T-helper 2 cell treated with Interferon-gamma antibody and Interleukin-4, amounts not matched to agents 5 μg/mL and 100 μg/mL, for 36 hours (primary cell): ENCODE results near the gene CTBP2.

ENCODE experiments used
- DNase-seq: peaks from one replicate; pipeline ENCODE4 v3.0.0; 2021; ENCODE audit warnings: low spot score
- H3K27ac Mint-ChIP-seq: one replicate; pipeline ENCODE4 v1.8.0; 2021; ENCODE audit warnings: mild to moderate bottlenecking, mixed read lengths
- H3K27me3 Mint-ChIP-seq: one replicate; pipeline ENCODE4 v1.8.0; 2021; ENCODE audit warnings: low read depth, mixed read lengths
- H3K36me3 Mint-ChIP-seq: one replicate; pipeline ENCODE4 v1.8.0; 2021; ENCODE audit warnings: low read depth, mixed read lengths
- H3K4me1 Mint-ChIP-seq: one replicate; pipeline ENCODE4 v1.8.0; 2021; ENCODE audit warnings: low read depth, mixed read lengths
- H3K4me3 Mint-ChIP-seq: one replicate; pipeline ENCODE4 v1.8.0; 2022; ENCODE audit warnings: mild to moderate bottlenecking, moderate library complexity, mixed read lengths
- H3K9me3 Mint-ChIP-seq: one replicate; pipeline ENCODE4 v1.8.0; 2021; ENCODE audit warnings: mixed read lengths

The CTBP2 gene

DNA sequence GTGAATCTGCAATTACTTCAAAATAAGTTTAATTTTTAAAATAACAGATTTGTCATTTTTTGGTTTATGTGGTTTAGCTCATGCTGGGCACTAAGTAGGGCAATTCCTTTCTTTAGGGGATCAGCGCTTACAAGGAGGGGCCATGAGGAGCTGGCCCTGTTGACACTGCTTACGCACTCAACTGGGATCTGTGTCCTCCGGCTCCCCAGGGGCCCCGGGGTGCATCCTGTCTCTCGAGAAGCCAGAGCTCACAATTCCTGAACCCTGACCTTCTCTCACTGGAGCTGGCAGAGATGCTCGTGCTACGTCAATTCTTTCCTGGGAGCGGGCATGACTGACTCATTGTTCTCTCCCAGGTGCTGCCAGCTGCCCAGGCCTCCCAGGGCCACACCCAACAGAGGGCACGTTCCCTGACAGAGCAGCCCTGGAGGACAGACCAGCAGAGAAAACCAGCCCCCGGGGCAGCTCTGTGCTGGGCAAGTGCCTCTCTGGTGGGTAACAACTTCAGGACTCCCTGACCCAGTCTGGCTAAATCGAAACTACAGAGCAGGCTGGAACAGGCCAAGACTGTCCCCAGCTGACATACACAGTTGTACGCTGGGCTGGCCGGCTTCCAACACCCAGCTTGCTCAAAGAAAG, 36.8 kb downstream of the CTBP2 start:
- no peak for DNase-seq
- no peaks in the 10 kb centered on the region for H3K27me3 Mint-ChIP-seq

DNA sequence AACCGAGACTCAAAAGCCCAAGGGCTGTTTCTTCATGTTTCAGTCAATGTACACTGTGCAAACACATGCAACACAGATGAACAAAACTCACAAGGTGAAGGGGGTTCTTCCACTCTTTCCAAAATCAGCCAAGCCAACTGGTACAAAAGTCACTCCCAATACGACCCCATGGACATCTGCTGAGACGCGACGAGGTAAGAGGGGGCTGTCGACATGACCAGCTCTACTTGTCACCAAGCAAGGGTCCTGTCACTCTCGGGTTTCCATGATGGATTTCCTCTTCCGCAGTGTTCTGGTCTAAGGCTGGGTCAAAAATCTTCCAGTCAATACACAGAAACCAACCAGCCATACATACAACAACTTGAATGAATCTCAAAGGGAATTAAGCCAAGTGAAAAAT, 37.8 kb downstream of the CTBP2 start:
- H3K27ac Mint-ChIP-seq = no peak overlapping the region
- H3K4me3 Mint-ChIP-seq = no peak overlapping the region
- H3K9me3 Mint-ChIP-seq = no peaks in the 10 kb centered on the region
- no peaks in the 10 kb centered on the region for H3K36me3 Mint-ChIP-seq
- no peaks in the 10 kb centered on the region for H3K4me1 Mint-ChIP-seq
- H3K27me3 Mint-ChIP-seq = no peaks in the 10 kb centered on the region
- no peak for DNase-seq

More for the DNA sequence above, 36.8 kb downstream of the CTBP2 start:
- Mint-ChIP-seq H3K27ac (no peak overlapping the region), H3K36me3 (no peaks in the 10 kb centered on the region), H3K9me3 (no peaks in the 10 kb centered on the region), H3K4me1 (no peaks in the 10 kb centered on the region), H3K4me3 (no peak overlapping the region)

DNA sequence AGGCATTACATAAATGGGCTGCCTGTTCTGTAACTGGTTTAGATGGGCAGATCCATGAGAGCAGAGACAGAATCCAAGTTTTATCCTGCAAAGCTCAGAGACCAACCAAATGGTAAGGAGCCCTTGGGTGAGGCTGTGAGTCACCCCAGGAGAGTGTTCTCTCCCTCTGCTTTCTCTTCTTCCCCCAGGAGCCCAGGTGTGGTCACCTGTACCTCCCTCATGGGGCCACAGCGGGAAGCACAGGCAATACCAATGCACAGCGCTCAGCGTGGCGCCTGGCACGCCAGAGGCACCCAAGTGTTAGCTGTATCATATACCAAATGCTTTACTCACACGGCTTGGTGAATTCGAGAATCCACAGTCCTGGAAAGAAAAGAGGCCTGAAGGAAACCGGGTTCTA, 39.4 kb downstream of the CTBP2 start:
- Mint-ChIP-seq H3K4me3 (no peak overlapping the region), H3K9me3 (no peaks in the 10 kb centered on the region), H3K27ac (no peak overlapping the region), H3K27me3 (no peaks in the 10 kb centered on the region), H3K36me3 (no peaks in the 10 kb centered on the region), H3K4me1 (no peaks in the 10 kb centered on the region)
- DNase-seq = no peak

DNA sequence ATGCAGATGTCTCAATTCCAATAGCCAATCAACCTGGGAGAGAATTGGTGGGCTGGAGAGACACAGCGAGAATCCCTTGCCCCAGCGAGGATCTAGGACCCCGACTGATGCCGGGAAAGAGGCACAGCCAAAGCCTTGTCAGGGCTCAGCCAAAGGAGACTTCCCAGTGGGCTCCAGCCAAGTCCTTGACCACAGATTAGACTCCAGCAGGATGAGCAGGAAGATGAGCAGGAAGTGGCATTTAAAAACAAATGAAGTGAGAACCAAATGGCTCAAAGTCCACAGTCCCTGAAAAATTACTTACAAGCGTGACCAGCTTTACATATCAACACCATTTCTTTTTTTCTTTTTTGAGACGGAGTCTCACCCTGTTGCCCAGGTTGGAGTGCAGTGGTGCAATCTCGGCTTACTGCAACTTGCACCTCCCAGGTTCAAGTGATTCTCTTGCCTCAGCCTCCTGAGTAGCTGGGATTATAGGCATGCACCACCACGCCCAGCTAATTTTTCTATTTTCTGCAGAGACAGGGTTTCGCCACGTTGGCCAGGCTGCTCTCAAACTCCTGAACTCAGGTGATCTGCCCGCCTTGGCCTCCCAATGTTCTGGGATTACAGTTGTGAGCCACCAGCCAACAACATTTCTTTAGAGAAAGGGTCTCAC, 40.2 kb downstream of the CTBP2 start:
- no peak for DNase-seq
- H3K27me3 Mint-ChIP-seq = no peaks in the 10 kb centered on the region
- no peaks in the 10 kb centered on the region for H3K4me1 Mint-ChIP-seq
- H3K36me3 Mint-ChIP-seq = no peaks in the 10 kb centered on the region
- no peak overlapping the region for H3K4me3 Mint-ChIP-seq
- H3K27ac Mint-ChIP-seq = no peak overlapping the region
- no peaks in the 10 kb centered on the region for H3K9me3 Mint-ChIP-seq

DNA sequence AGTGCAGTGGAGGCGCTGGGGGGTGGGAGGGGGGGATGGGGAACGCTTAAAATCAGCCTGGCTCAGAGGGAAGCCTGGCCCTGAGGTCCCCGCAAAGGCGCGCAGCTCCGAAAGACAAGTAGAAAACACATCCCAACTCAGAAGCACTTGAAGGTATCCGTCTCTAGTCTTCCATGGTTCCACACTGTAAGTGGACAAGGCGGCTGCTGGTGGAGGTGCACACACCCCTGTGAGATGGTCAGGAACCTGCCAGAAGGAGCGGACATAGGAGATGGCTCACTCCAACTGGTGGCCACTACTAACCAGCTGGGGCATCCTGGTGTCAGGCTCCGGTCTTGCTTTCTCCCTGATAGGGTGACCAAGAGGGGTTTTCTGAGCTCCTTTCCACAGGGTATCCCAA, 41.7 kb downstream of the CTBP2 start:
- H3K4me3 Mint-ChIP-seq = no peak overlapping the region
- H3K27ac Mint-ChIP-seq = no peak overlapping the region
- no peaks in the 10 kb centered on the region for H3K27me3 Mint-ChIP-seq
- H3K4me1 Mint-ChIP-seq = no peaks in the 10 kb centered on the region
- no peak for DNase-seq
- H3K36me3 Mint-ChIP-seq = no peaks in the 10 kb centered on the region
- H3K9me3 Mint-ChIP-seq = no peaks in the 10 kb centered on the region

DNA sequence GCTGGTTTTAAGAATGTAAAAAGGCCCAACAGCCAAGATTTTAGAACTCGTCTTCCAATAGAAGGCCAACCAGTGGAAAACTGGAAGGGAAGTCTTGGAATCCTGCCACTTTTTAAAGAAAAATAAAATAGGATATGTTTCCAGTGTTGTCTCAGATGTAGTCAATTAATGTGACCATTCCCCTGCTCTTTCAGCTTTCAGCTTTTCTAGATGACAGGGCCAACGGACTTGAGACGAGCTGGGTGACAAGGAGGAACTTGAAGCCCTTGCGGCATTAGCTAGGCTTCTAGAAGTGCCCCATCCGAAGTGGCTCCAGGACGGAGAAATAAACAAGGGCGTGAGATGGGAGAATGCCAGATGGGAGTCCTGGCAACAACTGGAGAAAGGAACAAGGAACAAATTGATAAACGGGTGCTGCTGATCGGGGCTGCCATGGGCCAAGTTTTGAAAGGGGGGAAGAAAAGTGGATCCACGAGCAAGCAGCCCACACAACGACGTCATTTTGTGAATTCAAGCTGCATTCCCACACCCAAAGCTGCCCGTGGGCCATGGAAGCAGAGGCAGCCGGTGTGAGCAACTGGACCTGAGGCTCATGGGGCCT, 42.3 kb downstream of the CTBP2 start:
- no peak overlapping the region for H3K4me3 Mint-ChIP-seq
- H3K4me1 Mint-ChIP-seq = no peaks in the 10 kb centered on the region
- H3K36me3 Mint-ChIP-seq = no peaks in the 10 kb centered on the region
- no peaks in the 10 kb centered on the region for H3K27me3 Mint-ChIP-seq
- no peak for DNase-seq
- H3K9me3 Mint-ChIP-seq = no peaks in the 10 kb centered on the region
- H3K27ac Mint-ChIP-seq = no peak overlapping the region

DNA sequence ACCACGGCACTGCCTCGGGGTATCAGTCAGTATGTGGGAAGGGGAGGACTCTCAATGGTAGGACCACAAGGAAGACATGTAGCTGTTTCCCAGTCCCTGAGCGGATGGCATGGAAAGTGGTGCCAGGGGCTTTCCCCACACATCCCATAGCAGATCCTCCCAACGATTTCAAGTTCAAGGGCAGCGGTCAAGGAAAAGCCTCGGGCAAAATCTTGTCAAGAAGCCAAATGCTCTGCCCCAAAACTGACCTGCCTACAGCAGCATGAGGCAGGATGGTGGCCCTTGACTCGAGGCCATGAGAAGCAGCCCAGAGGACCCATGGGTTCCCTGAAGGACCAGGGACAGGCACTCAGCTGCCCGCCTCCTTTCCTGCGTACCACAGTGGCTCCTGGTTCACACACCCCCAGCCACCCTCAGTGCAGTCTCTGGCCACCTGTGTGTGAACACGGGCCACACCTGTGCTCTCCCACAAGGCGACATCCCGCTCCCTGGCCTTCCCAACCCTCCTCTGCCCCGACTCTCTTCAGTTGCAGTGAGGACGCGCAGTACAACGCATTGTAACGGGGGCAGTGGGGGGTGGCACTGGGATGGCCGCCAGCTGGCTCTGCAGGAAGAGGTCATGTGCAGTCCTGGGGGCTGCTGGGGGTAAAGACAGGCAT, 43.6 kb downstream of the CTBP2 start:
- DNase-seq = no peak
- Mint-ChIP-seq H3K4me1 (no peaks in the 10 kb centered on the region), H3K36me3 (no peaks in the 10 kb centered on the region), H3K27me3 (no peaks in the 10 kb centered on the region), H3K9me3 (no peaks in the 10 kb centered on the region), H3K4me3 (no peak overlapping the region), H3K27ac (no peak overlapping the region)

DNA sequence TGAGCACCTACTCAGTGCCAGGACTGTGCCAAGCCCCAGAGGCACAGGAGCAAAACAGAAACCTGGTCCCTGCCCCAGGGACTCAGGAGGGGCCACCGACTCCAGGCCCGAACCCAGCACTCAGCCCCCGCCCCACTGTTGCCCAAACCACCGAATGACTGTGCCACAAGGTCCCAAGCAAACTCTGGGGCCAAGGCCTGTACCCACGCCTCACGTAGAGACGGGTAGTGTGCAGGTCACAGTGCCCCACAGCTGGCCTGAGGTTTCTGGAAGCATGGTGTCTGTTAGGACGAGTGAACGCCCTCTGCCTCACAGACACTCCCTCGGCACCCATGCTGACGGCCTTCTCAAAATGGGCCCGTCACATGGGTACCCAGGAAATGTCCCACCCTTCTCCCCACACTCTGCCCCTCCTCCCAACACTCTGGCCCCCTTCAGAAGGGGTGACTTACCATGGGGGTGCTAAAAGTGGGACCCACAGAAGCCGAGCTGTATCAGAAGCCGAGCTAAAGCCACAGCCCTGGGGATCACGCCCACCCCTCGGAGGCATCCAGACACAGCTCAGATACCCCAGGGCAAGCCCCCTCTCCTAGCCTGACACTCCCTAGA, 44.2 kb downstream of the CTBP2 start:
- Mint-ChIP-seq H3K36me3 (no peaks in the 10 kb centered on the region), H3K4me1 (no peaks in the 10 kb centered on the region), H3K9me3 (no peaks in the 10 kb centered on the region)

DNA sequence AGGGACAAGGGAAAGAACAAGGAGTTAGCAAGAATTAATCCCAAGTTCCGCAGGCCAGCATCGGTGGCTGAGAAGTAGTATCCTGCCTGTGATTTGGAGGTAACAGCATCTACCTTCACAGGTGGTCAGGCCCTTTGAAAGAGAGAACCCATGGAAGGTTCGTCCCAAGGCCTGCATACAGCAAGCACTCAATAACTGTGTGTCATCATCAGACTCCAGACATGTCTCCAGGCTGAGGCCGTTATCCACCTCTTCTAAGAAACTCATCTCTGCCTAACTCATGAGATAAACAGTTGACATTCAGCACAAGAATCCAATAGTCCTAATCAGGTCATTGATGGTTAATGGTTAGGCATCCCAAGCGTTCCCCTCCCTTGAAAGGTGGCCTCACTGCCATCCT, 45.0 kb downstream of the CTBP2 start:
- no peaks in the 10 kb centered on the region for H3K27me3 Mint-ChIP-seq

More for the DNA sequence above, 44.2 kb downstream of the CTBP2 start:
- no peak for DNase-seq
- H3K27me3 Mint-ChIP-seq = no peaks in the 10 kb centered on the region
- no peak overlapping the region for H3K27ac Mint-ChIP-seq
- H3K4me3 Mint-ChIP-seq = no peak overlapping the region

DNA sequence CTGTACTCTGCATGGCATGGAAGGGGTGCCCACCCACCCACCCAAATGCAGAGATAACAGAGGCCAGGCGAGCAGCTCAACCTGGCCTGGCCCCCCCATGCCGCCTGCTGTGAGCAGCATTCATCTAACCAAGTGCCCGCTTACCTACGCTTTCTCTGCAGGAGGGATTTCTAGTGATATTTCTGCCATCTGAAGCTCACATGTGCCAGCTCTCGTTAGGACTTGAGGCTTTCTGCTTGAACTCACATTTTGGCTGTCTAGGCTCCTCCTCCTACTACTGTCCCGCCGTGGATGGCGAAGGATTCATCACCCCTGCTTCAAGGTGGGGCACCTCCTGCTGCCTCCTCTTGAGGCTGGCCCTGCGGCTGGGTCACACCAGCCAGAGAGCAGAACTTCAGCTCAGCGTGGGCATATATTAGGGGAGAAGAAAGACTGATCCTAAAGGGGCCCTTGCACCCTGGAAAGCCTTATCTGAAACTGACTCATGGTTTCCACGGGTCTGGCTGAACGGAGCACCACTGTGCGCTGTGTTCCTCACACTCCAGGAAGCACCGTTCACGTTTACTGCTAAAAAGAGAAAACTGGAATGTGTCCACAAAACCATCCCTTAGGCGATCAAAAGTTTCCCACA, 45.5 kb downstream of the CTBP2 start:
- Mint-ChIP-seq H3K4me1 (no peaks in the 10 kb centered on the region), H3K27me3 (no peaks in the 10 kb centered on the region), H3K4me3 (no peak overlapping the region), H3K36me3 (no peaks in the 10 kb centered on the region), H3K9me3 (no peaks in the 10 kb centered on the region), H3K27ac (no peak overlapping the region)
- DNase-seq = no peak

More for the DNA sequence above, 45.0 kb downstream of the CTBP2 start:
- H3K36me3 Mint-ChIP-seq = no peaks in the 10 kb centered on the region
- no peaks in the 10 kb centered on the region for H3K4me1 Mint-ChIP-seq
- no peak for DNase-seq
- no peaks in the 10 kb centered on the region for H3K9me3 Mint-ChIP-seq
- H3K27ac Mint-ChIP-seq = no peak overlapping the region
- no peak overlapping the region for H3K4me3 Mint-ChIP-seq

DNA sequence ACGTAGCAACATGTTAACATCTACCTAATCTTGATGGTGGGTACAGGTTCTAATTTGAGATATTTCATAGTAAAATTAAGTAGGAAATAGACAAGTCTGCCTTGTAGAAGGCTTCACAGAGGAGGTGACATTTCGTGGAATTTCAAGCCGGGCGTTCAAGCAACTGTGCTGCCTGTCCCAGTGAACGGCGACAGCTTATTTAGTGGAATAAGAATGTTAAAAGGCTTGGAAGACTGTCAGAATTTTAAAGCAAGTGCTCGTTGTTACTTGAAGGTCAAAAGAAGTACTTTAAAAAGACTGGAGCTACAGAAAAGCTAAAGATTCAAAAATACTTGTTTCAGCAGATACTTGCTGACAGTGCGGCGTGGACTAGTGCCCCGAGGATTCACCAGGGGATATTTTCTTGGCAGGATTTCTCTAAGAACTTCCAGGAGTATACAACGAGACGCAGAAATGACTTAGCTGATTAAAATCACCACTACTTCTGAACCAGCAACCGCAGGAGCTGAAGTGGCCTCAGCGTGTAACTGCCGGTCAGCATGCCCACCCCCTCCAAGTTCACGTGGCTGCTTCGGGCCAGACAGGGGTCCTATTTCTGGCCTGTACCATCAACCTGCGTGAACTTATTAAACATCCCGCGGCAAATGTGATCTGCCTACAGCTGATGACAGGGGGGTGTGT, 46.5 kb downstream of the CTBP2 start:
- Mint-ChIP-seq H3K9me3 (no peaks in the 10 kb centered on the region), H3K4me3 (no peak overlapping the region)

DNA sequence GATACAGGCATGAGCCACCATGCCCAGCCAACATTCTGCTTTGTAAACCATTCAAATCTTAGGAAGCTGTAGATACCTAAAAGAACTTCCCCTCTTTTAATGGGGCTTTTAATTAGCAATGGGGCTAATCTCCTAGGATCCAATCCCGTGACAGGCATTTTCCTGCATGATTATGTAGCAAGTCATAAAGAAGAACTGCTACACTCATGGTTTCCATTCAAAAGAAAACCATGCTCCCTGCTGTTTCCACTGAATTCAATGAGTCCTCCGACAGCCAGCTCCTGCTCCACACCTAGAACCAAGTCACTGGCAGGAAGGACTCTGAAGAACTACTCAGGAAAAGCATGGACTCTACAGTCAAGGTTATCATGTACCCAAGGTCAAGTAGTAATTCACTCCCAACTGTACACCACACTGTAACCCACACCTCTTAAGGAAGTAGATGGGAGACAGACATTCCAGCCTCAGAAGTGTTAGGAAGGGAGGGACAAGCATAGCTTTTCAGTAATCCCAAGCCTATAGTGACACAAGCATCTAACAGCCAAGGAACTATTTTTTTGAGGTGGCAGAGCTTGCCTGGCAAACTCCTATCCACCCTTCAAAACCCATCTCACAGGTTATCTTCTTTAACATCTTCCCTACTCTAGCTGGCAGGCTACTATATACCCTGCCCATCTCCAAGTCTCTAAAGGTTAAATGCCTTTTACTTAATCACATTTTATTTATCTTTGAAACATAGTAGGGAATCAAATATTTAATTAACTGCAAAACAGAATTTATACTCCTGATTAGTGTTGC, 47.5 kb downstream of the CTBP2 start:
- no peaks in the 10 kb centered on the region for H3K36me3 Mint-ChIP-seq
- no peaks in the 10 kb centered on the region for H3K4me1 Mint-ChIP-seq
- H3K4me3 Mint-ChIP-seq = no peak overlapping the region
- no peak for DNase-seq
- H3K27ac Mint-ChIP-seq = no peak overlapping the region
- H3K27me3 Mint-ChIP-seq = no peaks in the 10 kb centered on the region
- peaks cover 2% of the 10 kb centered on the region for H3K9me3 Mint-ChIP-seq

More for the DNA sequence above, 46.5 kb downstream of the CTBP2 start:
- Mint-ChIP-seq H3K36me3 (no peaks in the 10 kb centered on the region), H3K27ac (no peak overlapping the region), H3K27me3 (no peaks in the 10 kb centered on the region), H3K4me1 (no peaks in the 10 kb centered on the region)
- no peak for DNase-seq
